Activated CD4-positive, alpha-beta T cell treated with anti-CD3 and anti-CD28 coated beads, Interleukin-2, amount 10 ng/mL, durations not matched to agents 24 days and 14 days (primary cell): ENCODE measurements around the gene NKAIN2. TPM values are rescaled to one million over a fixed set of nuclear protein-coding genes. Genes with fewer than 3 reads are reported as not detected.
"Not testable (repeated sequence)": the region's sequence is repeated elsewhere in the genome, so short reads cannot be mapped to it uniquely, and the experiment has no call there.

Experiments used
- DNase-seq: peaks from one replicate; pipeline ENCODE4 v3.0.0; 2022
- H3K27ac Mint-ChIP-seq: one replicate; pipeline ENCODE4 v1.8.0; 2022; ENCODE audit warnings: mild to moderate bottlenecking, mixed read lengths
- H3K27me3 Mint-ChIP-seq: one replicate; pipeline ENCODE4 v1.8.0; 2022; ENCODE audit warnings: mixed read lengths
- H3K36me3 Mint-ChIP-seq: one replicate; pipeline ENCODE4 v1.8.0; 2022; ENCODE audit warnings: low read depth, mild to moderate bottlenecking, mixed read lengths
- H3K4me1 Mint-ChIP-seq: one replicate; pipeline ENCODE4 v1.8.0; 2021; ENCODE audit warnings: mixed read lengths
- H3K4me3 Mint-ChIP-seq: one replicate; pipeline ENCODE4 v1.8.0; 2022; ENCODE audit warnings: mild to moderate bottlenecking, moderate library complexity, mixed read lengths
- H3K9me3 Mint-ChIP-seq: one replicate; pipeline ENCODE4 v1.8.0; 2021; ENCODE audit warnings: mixed read lengths
- intact Hi-C: fragments of 100-400 bp; cut with micrococcal nuclease; formaldehyde crosslinking; loops from one replicate; pipeline ENCODE4 v1.15.1; 2023
- total RNA-seq: library from RNA; stranded (reverse); gene quantifications from 2 replicates; pipeline ENCODE4 v1.2.3, GENCODE V29; 2022

The NKAIN2 gene
- total RNA-seq, 1 donor from 2014 or later: not detected

DNA sequence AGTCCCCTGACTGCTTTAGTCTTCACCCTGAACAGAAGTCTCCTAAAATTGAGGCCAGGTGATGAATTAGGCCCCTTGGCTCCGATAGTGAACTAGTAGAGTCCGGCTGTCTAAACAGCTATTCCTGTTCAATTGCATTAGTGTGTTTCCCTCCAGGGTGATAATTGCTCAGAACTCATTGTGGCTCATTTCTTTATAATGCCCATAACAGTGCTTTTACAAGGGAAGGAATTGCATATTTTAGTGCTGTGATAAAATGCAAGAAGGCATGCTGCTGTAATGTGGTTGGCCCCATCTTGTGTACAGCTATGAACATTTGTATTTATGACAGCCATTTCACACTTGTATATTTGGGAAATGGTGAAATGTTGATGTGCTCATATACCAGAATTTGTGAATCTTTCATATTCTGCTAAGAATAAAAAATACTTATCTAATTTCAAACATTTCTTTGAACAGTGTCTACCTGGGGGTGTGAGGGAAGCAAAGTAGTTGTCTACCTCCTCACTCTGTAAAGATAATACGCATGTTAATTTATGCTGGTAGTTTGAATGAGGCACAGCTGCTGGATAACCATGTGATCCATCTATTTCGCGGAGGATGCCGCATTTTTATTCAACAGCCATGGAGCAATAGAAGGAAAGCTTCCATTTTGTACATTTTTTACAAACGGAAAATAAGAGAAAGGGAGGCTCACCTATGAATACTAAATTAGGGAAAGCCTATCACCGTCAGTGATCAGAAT, 451.4 kb downstream of the NKAIN2 start:
- no peak overlapping the region for H3K27ac Mint-ChIP-seq
- peaks cover 4% of the 10 kb centered on the region for H3K9me3 Mint-ChIP-seq
- H3K27me3 Mint-ChIP-seq: no peaks in the 10 kb centered on the region
- no peak overlapping the region for H3K4me3 Mint-ChIP-seq
- no peak for DNase-seq
- H3K36me3 Mint-ChIP-seq: no peaks in the 10 kb centered on the region
- intact Hi-C loops: no loop called here
- no peaks in the 10 kb centered on the region for H3K4me1 Mint-ChIP-seq

DNA sequence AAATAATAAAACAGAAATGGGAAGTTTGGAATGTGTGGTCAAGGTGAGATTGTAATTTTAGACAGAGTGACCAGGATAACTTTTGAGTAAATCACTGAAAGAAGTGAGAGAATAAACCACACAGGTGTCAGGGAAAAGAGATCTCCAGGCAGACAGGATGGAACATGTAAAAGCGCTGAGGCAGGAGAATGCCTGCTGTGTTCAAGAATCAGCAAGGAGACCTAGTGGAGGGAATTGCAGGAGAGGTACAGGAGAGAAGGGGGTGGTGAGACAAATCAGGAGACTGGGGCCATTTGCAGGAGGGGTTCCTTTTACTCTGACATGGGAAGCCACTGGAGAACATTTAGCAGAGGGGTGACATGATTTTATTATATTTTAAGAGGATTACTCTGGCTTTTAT, 456.7 kb downstream of the NKAIN2 start:
- peaks cover 4% of the 10 kb centered on the region for H3K9me3 Mint-ChIP-seq
- no peak overlapping the region for H3K4me3 Mint-ChIP-seq
- H3K36me3 Mint-ChIP-seq: no peaks in the 10 kb centered on the region
- no peak overlapping the region for H3K27ac Mint-ChIP-seq
- no peak for DNase-seq
- H3K27me3 Mint-ChIP-seq: no peaks in the 10 kb centered on the region
- intact Hi-C loops: no loop called here
- no peaks in the 10 kb centered on the region for H3K4me1 Mint-ChIP-seq

DNA sequence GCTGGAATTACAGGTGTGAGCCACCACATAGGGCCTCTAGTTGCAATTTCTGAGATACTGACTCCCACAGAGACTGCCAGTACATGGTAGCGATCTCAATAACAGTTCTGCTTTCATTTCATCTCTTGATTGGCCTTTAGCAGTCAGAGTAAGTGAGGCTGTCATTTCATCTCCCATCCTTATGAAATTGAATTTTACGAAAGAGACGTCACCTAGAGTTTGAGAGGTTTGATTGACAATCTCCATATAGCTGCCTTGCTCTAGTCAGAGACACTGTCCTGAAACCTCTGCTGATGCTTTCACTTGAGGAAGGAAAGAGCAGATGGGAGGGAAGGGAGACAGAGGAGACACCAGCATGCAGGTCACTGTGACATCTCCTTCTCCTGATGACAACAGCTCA, 466.1 kb downstream of the NKAIN2 start:
- DNase-seq: no peak
- no peak overlapping the region for H3K4me3 Mint-ChIP-seq
- intact Hi-C loops: no loop called here
- H3K4me1 Mint-ChIP-seq: no peaks in the 10 kb centered on the region
- H3K36me3 Mint-ChIP-seq: no peaks in the 10 kb centered on the region
- no peaks in the 10 kb centered on the region for H3K9me3 Mint-ChIP-seq
- H3K27ac Mint-ChIP-seq: no peak overlapping the region
- H3K27me3 Mint-ChIP-seq: no peaks in the 10 kb centered on the region

DNA sequence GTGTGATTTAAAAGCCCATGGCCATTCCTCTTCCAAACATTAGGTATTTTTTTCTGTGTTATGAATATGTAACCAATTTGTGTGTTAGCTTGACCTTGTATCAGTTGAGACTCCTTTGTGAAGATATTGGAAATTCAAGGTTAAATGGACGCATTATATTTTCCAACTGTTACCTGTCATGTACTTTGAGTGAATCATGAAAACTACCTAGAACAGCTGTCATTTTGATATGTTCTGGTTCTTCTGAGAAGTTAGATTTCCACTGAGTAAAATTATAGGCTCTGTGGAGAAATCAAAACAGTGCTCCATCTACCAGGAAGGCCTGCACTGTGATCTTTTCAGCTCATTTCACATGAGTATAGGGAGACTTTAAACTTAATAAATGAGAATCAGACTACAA, 470.0 kb downstream of the NKAIN2 start:
- intact Hi-C loops: no loop called here
- no peaks in the 10 kb centered on the region for H3K27me3 Mint-ChIP-seq
- no peak overlapping the region for H3K4me3 Mint-ChIP-seq
- DNase-seq: no peak
- no peak overlapping the region for H3K27ac Mint-ChIP-seq
- H3K9me3 Mint-ChIP-seq: no peaks in the 10 kb centered on the region
- H3K4me1 Mint-ChIP-seq: no peaks in the 10 kb centered on the region
- H3K36me3 Mint-ChIP-seq: no peaks in the 10 kb centered on the region

DNA sequence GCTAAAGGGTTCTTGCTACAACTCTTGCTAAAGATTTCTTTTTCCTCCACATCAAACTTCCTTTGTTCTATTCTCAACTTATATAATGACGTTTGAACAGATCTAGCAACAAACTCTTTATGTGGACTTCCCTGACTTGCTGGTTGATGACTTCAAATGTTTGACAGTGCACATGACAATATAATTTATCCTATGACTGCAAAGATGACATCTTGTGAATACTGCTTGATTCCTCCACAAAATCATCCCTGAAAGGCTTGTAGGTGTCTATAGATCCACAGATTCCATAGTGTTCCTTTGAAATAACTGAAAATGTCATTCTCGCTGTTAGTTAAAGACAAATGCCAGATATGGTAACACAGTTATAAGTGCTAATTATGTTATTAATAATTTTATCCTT, 478.9 kb downstream of the NKAIN2 start:
- Mint-ChIP-seq H3K27ac (no peak overlapping the region), H3K9me3 (no peaks in the 10 kb centered on the region), H3K36me3 (no peaks in the 10 kb centered on the region), H3K27me3 (no peaks in the 10 kb centered on the region), H3K4me3 (no peak overlapping the region), H3K4me1 (no peaks in the 10 kb centered on the region)
- intact Hi-C loops: no loop called here
- no peak for DNase-seq

DNA sequence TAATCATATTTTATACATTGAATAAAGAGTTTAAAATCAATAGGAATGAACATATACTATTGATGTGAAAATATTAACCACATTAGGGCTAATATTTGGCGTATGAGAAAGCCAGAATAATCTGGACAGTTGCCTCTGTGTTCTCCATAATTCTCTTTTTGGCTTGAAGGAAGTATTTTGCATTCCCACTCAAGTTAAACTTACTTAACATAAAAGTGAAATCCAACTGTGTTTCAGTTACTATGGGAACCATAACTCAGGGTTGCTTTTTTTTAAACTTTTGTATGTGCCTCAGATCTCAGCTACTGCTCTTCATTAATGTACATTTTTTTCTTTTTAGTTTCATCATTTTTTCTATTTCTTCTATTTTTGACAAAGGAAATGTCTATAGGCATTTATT, 479.8 kb downstream of the NKAIN2 start:
- no peaks in the 10 kb centered on the region for H3K36me3 Mint-ChIP-seq
- DNase-seq: no peak
- H3K4me3 Mint-ChIP-seq: no peak overlapping the region
- H3K27ac Mint-ChIP-seq: no peak overlapping the region
- no peaks in the 10 kb centered on the region for H3K4me1 Mint-ChIP-seq
- H3K27me3 Mint-ChIP-seq: no peaks in the 10 kb centered on the region
- no peaks in the 10 kb centered on the region for H3K9me3 Mint-ChIP-seq
- intact Hi-C loops: no loop called here

DNA sequence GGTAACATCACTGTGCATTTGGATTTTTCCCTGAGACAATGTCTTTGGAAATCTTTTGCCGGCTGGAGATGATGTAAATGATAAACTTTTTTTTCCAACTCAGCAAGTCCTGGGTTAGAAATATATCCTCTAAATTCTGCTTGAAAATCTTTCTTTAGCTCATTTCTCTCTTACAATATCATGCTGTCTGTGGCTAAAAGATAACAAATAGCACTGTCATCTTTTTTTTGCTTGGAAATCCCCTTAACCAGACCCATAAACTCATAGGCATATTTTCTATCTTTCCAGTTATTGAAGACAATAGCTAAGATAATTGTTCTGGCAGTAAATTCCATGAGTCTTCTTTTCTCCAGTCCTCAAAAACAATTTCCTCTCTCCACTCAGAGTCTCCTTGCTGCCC, 481.5 kb downstream of the NKAIN2 start:
- Mint-ChIP-seq H3K27me3 (no peaks in the 10 kb centered on the region), H3K36me3 (no peaks in the 10 kb centered on the region), H3K9me3 (no peaks in the 10 kb centered on the region), H3K27ac (no peak overlapping the region), H3K4me3 (no peak overlapping the region), H3K4me1 (no peaks in the 10 kb centered on the region)
- DNase-seq: no peak
- intact Hi-C loops: no loop called here

DNA sequence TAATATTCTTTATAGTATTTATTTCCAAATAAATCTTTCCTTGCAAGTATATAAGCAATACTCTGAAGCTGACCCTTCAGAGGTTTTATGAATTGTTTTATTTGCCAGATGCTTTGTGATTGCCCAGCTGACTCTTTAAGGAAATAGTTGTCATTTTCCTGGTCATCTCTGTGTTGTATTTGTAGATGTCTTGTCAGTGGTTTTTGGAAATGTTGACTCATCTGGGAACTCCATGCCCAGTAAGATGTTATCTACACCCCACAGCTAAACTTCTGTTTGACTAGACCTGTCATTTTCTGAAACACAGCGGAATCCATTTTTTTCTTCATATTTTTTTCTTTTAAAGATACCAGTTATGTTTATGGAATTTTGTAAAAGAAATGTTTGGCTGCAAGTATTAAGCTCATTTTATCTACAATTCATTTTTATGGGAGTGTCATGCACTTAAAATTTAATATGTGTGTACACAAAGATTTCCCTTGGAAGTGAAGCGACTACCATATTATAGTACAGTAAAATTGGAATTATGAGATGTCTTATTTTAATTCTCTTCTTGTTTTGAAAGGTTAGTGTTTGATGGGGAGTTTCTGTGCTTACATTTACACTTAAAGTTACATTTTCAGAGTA, 491.0 kb downstream of the NKAIN2 start:
- H3K9me3 Mint-ChIP-seq: no peaks in the 10 kb centered on the region
- H3K27ac Mint-ChIP-seq: no peak overlapping the region
- H3K4me1 Mint-ChIP-seq: no peaks in the 10 kb centered on the region
- no peaks in the 10 kb centered on the region for H3K36me3 Mint-ChIP-seq
- no peaks in the 10 kb centered on the region for H3K27me3 Mint-ChIP-seq
- no peak overlapping the region for H3K4me3 Mint-ChIP-seq
- intact Hi-C loops: no loop called here
- no peak for DNase-seq

DNA sequence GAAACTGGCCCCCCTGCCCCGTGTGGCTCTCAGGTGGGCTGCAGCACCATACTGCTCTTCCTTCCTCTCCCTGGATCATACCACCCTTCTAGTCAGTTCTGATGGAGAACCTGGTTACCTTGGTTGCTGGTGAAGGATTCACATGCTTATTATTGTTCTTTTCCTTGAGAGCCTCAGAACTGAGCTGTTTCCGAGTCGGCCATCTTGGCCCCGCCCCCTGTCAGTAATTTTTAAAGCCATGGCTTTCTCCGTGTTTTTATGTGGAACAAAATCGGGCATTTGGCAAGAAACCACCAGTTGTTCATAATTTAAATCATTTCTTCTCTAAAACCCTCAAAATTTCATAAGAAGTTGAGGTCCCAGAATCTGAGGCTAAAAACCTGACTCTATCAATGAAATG, 493.8 kb downstream of the NKAIN2 start:
- intact Hi-C loops: no loop called here
- no peaks in the 10 kb centered on the region for H3K36me3 Mint-ChIP-seq
- H3K4me3 Mint-ChIP-seq: no peak overlapping the region
- no peaks in the 10 kb centered on the region for H3K4me1 Mint-ChIP-seq
- no peak for DNase-seq
- H3K27me3 Mint-ChIP-seq: no peaks in the 10 kb centered on the region
- no peak overlapping the region for H3K27ac Mint-ChIP-seq
- no peaks in the 10 kb centered on the region for H3K9me3 Mint-ChIP-seq

DNA sequence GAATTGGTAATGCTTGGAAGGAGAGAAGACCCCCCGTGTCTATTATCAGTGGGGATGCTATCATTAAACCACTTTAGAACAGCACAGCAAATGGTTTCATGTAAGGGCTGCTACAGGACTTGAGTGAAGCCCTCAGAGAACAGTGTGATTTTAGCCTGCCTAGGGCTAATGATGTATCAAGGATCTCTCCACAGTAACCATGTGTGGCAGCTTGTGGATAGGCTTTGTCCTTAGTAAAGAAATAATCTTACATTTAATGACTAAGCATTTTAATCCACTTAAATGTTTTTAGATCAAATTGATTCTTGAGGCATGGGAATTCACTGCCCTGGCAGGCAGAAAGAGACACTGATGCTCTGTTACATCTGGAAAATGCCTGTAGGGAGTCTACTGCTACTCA, 495.1 kb downstream of the NKAIN2 start:
- intact Hi-C loops: no loop called here
- no peak overlapping the region for H3K27ac Mint-ChIP-seq
- no peaks in the 10 kb centered on the region for H3K36me3 Mint-ChIP-seq
- no peaks in the 10 kb centered on the region for H3K4me1 Mint-ChIP-seq
- no peak overlapping the region for H3K4me3 Mint-ChIP-seq
- no peaks in the 10 kb centered on the region for H3K9me3 Mint-ChIP-seq
- DNase-seq: no peak
- H3K27me3 Mint-ChIP-seq: no peaks in the 10 kb centered on the region

DNA sequence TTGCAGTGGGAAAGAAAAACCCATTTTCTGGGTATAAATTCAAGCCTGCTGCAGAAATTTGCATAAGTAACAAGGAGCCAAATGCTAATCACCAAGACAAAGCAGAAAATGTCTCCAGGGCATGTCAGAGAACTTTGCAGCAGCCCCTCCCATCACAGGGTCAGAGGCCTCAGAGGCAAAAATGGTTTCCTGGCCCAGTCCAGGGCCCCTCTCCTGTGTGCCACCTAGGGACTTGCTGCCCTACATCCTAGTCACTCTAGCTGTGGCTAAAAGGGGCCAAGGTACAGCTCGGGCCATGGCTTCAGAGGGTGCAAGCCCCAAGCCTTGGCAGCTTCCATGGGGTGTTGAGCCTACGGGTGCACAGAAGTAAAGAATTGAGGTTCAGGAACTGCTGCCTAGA, 497.2 kb downstream of the NKAIN2 start:
- H3K27me3 Mint-ChIP-seq, H3K27ac Mint-ChIP-seq, H3K4me3 Mint-ChIP-seq, intact Hi-C loops, H3K4me1 Mint-ChIP-seq, DNase-seq, H3K36me3 Mint-ChIP-seq, H3K9me3 Mint-ChIP-seq: not testable (repeated sequence)

DNA sequence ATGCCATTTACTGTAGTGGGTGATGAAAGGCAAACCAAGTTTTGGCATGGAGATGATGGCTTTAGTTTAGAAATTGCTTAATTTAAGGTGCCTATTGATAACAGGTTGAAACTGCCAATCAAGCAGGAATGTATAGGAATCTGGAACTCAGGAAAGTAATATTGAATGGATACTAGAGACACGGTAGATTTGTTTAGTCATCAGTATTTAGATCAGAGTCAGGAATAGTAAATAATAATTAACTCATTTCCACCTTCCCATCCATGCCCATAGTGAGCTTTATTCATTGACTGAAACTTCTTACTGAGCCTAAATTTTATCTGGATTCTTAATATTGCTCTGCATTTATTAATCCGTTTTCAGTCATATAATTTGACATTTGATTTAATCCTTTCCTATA, 500.3 kb downstream of the NKAIN2 start:
- Mint-ChIP-seq H3K36me3 (no peaks in the 10 kb centered on the region), H3K4me3 (no peak overlapping the region), H3K27ac (no peak overlapping the region), H3K4me1 (no peaks in the 10 kb centered on the region), H3K9me3 (no peaks in the 10 kb centered on the region), H3K27me3 (no peaks in the 10 kb centered on the region)
- intact Hi-C loops: no loop called here
- no peak for DNase-seq

DNA sequence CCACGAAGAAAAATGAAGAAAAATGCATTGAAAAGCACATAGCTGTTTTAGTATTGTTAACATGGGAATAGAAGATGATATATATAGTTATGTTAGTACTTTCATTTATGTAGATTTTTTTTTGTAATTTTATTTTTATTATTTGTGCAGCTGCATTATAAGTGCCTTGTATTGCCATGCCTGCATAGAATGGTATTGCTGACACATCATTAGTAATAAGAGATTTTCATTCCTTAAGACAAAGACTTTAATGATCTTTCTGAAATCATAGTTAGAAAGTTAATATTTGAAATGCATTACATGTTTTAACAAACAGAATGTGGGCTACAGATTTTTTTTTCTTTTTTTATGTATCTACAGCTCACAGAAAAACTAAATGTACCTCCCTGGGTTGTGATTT, 506.5 kb downstream of the NKAIN2 start:
- intact Hi-C loops: no loop called here
- no peaks in the 10 kb centered on the region for H3K27me3 Mint-ChIP-seq
- H3K4me3 Mint-ChIP-seq: no peak overlapping the region
- no peak for DNase-seq
- H3K9me3 Mint-ChIP-seq: no peaks in the 10 kb centered on the region
- no peaks in the 10 kb centered on the region for H3K4me1 Mint-ChIP-seq
- H3K36me3 Mint-ChIP-seq: no peaks in the 10 kb centered on the region
- no peak overlapping the region for H3K27ac Mint-ChIP-seq

DNA sequence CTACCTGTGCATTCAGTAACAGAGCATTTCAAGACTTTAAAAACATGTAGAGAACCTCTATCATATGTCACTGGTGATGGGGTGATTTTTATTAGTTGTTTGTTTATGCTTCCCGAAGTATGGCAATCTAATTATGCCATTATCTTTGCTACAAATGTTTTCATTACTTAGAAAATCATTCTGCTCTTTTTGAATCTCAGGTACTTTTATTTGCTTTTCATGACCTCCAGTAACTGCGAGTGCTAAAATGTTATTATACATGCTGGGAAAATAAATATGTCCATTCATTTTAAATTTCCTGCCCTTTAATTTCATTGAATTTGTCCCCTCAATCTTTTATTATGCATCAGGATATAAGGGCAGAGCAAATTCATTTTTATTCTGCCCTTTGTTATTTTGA, 515.7 kb downstream of the NKAIN2 start:
- H3K9me3 Mint-ChIP-seq: no peaks in the 10 kb centered on the region
- H3K4me1 Mint-ChIP-seq: no peaks in the 10 kb centered on the region
- no peaks in the 10 kb centered on the region for H3K36me3 Mint-ChIP-seq
- H3K27ac Mint-ChIP-seq: no peak overlapping the region
- intact Hi-C loops: no loop called here
- H3K4me3 Mint-ChIP-seq: no peak overlapping the region
- DNase-seq: no peak
- H3K27me3 Mint-ChIP-seq: no peaks in the 10 kb centered on the region

DNA sequence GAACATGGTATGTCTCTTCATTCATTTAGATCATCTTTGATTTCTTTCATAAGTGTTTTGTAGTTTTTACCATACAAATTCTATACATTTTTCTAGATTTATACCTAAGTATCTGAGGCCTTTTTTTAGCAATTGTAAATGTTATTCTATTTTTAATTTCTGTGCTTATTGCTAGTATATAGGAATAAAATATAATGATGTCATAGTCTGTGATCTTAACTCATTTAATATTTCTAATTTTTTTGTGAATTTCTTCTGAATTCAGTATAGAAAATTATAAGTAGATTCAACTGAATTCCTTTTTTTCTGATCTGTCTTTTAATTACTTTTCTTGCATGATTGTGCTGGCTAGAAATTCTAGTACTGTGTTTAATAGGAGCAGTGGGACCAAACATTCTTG, 520.6 kb downstream of the NKAIN2 start:
- no peak overlapping the region for H3K4me3 Mint-ChIP-seq
- no peaks in the 10 kb centered on the region for H3K27me3 Mint-ChIP-seq
- H3K9me3 Mint-ChIP-seq: no peaks in the 10 kb centered on the region
- H3K4me1 Mint-ChIP-seq: no peaks in the 10 kb centered on the region
- DNase-seq: no peak
- no peaks in the 10 kb centered on the region for H3K36me3 Mint-ChIP-seq
- intact Hi-C loops: no loop called here
- H3K27ac Mint-ChIP-seq: no peak overlapping the region
